Upper lobe of left lung (tissue), 4 donors: ENCODE measurements around the gene APBB2.

Source experiments
- EP300 ChIP-seq, 4 donors: sonication (generic); formaldehyde crosslinking; IDR thresholded peaks; one replicate each; pipeline ENCODE4 v1.5.1; 2017; ENCODE audit warnings: antibody characterized with exemption in 4 of 4, control low read depth in 2 of 4
- POLR2A ChIP-seq, 4 donors: fragments of 450-650 bp; IDR thresholded peaks; one replicate each; pipeline ENCODE4 v1.5.1; 2016 to 2017; ENCODE audit warnings: antibody characterized with exemption in 4 of 4, mild to moderate bottlenecking in 2 of 4
- POLR2AphosphoS5 ChIP-seq, 2 donors: sonication (generic); formaldehyde crosslinking; IDR thresholded peaks; one replicate each; pipeline ENCODE4 v1.5.1; 2017; ENCODE audit warnings: antibody characterized with exemption in 2 of 2
- TF ChIP-seq, protein P1 (sequence below), 6 experiments: fragments of 450-650 bp in 4 of 6; fragments of 200-600 bp in 2 of 6; sonication (generic) in 2 of 6; IDR thresholded peaks; one replicate each; pipeline ENCODE4 v1.5.1; 2016 to 2019; ENCODE audit warnings: antibody characterized with exemption in 6 of 6

GRCh38 chr4:41002309-41002708, 212.0 kb downstream of the APBB2 start:
- TF ChIP-seq, protein P1, sequence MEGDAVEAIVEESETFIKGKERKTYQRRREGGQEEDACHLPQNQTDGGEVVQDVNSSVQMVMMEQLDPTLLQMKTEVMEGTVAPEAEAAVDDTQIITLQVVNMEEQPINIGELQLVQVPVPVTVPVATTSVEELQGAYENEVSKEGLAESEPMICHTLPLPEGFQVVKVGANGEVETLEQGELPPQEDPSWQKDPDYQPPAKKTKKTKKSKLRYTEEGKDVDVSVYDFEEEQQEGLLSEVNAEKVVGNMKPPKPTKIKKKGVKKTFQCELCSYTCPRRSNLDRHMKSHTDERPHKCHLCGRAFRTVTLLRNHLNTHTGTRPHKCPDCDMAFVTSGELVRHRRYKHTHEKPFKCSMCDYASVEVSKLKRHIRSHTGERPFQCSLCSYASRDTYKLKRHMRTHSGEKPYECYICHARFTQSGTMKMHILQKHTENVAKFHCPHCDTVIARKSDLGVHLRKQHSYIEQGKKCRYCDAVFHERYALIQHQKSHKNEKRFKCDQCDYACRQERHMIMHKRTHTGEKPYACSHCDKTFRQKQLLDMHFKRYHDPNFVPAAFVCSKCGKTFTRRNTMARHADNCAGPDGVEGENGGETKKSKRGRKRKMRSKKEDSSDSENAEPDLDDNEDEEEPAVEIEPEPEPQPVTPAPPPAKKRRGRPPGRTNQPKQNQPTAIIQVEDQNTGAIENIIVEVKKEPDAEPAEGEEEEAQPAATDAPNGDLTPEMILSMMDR (IDR thresholded peaks at IDR 0.05), result no peak
- TF ChIP-seq POLR2A (IDR thresholded peaks at IDR 0.05) (no peak), EP300 (IDR thresholded peaks at IDR 0.05) (no peak), POLR2AphosphoS5 (IDR thresholded peaks at IDR 0.05) (no peak)
